Right renal cortex interstitium (tissue), 3 donors: ENCODE results near the gene PCNT. TPM values are rescaled to one million over a fixed set of nuclear protein-coding genes. Genes with fewer than 3 reads are reported as not detected.
"Not testable (repeated sequence)": the region's sequence is repeated elsewhere in the genome, so short reads cannot be mapped to it uniquely, and the experiment has no call there.

Experiments used
- DNase-seq, 3 donors: peaks; one replicate each; pipeline ENCODE4 v3.0.0-alpha.2; 2013; ENCODE audit warnings: low read depth in 3 of 3, low spot score in 2 of 3
- polyA plus RNA-seq, 3 donors: library from polyadenylated mRNA; unstranded; fragments of 120-200 nt; gene quantifications; one replicate each; pipeline ENCODE4 v1.2.1, GENCODE V29; 2013; ENCODE audit not compliant: insufficient read length in 3 of 3

Gene PCNT
- polyA plus RNA-seq, 3 donors = 27.2 to 32.5 (median 29.3) TPM

GRCh38 chr21:46307625-46308024 is 16.3 kb upstream of the PCNT start:
- no peak for DNase-seq

- no peak for DNase-seq
These were observed 15.5 kb upstream of the PCNT start for GRCh38 chr21:46308431-46308830.

GRCh38 chr21:46310260-46310659 is 13.7 kb upstream of the PCNT start:
- DNase-seq = not testable (repeated sequence)

GRCh38 chr21:46311568-46311967 is 12.4 kb upstream of the PCNT start:
- no peak for DNase-seq

GRCh38 chr21:46312949-46313348 is 11.0 kb upstream of the PCNT start:
- DNase-seq = no peak

GRCh38 chr21:46314441-46315020 is 9.4 kb upstream of the PCNT start:
- no peak for DNase-seq

DNA sequence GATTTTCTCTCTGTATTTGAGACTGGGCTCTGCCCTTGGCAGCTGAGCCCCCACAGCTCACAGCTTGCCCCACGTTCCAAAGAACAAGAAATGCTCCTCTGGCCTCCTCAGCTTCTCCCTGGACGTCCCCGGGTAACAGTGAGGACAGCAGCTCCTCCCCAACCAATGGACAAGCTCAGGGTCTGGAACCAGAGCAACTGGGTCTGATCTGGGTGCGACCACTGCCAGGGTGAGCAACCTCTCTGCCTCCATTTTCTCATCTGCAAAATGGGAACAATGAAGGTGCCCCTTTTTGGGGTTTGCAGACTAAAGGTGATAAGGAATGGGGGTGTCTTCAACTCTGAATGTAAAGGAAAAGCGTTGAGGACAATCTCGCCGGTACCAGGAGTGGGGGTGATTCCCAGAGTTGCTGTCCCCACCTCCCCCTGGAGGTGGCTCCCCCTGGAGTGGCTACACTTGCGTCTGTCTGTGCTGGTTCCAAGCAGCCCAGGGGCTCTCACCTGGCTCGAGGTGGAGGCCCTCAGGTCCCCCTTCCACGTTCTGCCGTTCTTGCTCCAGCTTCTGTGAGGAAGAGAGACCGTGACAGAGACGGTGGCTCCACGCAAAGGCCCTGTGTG is 7.1 kb upstream of the PCNT start:
- DNase-seq = no peak

GRCh38 chr21:46317710-46318463 is 6.1 kb upstream of the PCNT start:
- no peak for DNase-seq

DNA sequence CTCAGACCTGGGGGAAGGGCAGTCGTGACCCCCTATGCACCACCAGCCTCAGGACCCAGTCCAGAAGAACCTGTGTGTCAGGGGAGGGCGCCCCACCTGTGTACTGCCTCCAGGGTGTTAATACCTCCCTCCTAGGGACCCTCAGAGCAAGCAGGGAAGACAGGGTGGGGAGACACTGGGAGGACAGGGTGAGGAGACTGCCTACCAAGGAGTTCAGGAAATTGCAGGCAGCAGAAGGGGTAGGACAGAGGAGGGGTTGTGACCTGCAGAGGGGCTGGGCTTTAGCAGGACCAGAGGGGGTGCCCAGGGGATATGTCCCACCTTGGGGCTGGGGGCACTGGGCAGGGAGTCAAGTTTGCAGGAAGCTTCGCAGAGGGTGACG is 5.5 kb upstream of the PCNT start:
- no peak for DNase-seq

DNA sequence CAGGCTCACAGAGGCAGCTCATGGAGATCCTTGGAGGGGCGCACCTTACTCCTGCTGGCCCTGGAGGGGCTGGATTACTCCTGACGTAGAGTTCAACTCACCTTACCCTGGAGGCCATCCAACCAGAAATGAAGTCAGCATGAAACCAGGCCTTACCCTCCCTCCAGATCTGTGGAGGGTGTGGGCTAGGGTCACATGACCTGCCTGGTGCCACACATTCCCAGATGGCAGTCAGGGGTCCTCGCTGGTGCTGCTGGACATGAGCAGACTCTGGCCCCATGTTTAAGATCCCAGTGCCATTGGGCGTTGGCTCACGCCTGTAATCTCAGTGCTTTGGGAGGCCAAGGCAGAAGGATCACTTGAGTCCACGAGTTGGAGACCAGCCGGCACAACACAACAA is 4.8 kb upstream of the PCNT start:
- no peak for DNase-seq

GRCh38 chr21:46320331-46320801 is 3.6 kb upstream of the PCNT start:
- no peak for DNase-seq

- no peak for DNase-seq
These were observed 1.4 kb upstream of the PCNT start for GRCh38 chr21:46322351-46323226.

DNA sequence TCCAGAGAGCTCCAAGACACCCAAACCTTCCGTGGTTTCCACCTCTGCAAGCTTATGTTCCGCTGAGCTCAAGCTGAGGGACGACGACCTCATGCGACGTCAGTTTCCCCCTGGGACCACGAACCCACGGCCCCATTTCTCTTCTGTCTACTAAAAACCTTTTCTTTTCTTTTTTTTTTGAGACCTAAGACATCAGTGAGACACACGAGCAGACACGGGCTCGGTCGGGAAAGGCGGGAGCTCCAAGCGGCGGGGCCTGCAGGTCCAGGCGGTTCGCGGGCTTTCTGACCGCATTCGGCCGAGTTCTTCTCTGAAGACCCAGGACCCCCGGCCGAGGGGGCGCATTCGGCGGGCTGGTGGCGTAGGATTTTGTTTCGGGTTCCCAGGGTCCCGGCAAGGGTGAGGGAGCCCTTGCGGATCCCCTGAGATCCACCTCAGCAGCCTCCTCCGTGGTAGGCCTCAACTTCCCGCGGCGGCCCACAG is 688 bp upstream of the PCNT start:
- no peak for DNase-seq

- DNase-seq = peak in 1 of 3 donors; percentile 66
These were observed 575 bp downstream of the PCNT start for GRCh38 chr21:46324390-46325072.

- no peak for DNase-seq
These were observed 1.3 kb downstream of the PCNT start for GRCh38 chr21:46325073-46325912.

DNA sequence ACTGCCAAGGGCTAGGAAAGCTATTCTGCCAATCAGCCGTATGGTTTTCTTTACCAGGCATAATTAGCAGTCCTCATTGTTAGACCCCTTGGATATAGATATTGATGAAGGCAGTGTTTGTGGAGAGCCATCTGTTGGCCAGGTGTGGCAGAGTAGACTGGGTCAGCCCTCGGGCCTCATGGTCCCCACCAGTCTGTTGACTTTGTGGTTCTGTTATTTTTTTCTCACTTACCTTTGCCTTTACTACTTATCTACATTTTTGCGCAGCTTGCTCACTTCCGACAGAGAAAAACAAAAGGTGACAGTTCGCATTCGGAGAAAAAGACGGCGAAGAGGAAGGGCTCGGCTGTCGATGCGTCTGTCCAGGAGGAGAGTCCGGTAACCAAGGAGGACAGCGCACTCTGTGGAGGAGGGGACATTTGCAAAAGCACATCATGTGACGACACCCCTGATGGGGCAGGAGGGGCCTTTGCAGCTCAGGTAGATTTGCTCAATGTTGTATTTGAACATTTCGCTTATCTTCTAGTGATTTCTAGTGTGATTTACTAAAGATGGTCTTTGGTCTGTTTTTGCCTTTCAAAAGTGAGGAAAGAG is 2.3 kb downstream of the PCNT start:
- DNase-seq = no peak

- no peak for DNase-seq
These were observed 3.8 kb downstream of the PCNT start for GRCh38 chr21:46327711-46328110.

- DNase-seq = no peak
These were observed 4.2 kb downstream of the PCNT start for GRCh38 chr21:46328151-46328550.

DNA sequence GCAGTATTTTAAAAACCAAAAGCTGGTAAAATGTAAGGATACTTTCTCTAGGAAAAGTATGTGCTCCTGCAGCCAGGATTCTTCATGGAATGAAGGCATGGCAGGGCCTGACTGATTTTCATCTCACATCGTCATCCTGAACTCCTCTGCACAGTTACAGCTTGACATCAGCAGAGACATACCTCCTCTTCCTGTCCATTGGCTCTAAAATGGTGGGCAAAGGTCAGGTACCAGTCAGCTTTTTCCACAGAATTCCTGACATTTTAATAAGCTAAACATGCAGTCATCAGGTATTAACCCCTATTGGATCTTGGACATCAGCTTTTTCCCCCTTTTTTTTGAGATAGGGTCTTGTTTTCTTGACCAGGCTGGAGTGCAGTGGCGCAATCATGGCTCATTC is 5.8 kb downstream of the PCNT start:
- no peak for DNase-seq
